Measurements from ENCODE around the gene IL20RB. TPM values are rescaled to one million over a fixed set of nuclear protein-coding genes. Genes with fewer than 3 reads are reported as not detected.
"Not testable (repeated sequence)": the region's sequence is repeated elsewhere in the genome, so short reads cannot be mapped to it uniquely, and the experiment has no call there.

Gene IL20RB
- total RNA-seq, 2 experiments from 2014 or later: 1.1 to 3.1 TPM

GRCh38 chr3:136962927-136963326 is 5.1 kb downstream of the IL20RB start:
- Histone ChIP-seq H3K79me2 (ENCODE audit: insufficient read depth, low read depth, low read length) (no peaks in the 10 kb centered on the region), H3K4me3 (ENCODE audit: low read depth, low read length, poor library complexity, severe bottlenecking) (no peak overlapping the region), H3K4me2 (ENCODE audit: low read length) (no peak overlapping the region), H3K9me2 (ENCODE audit: insufficient read depth, low read length) (no peaks in the 10 kb centered on the region), H3K9me3 (ENCODE audit: low read length) (no peaks in the 10 kb centered on the region), H4K20me1 (ENCODE audit: insufficient read depth, low read length) (no peaks in the 10 kb centered on the region), H2AFZ (ENCODE audit: low read length) (no peak overlapping the region), H3K36me3 (ENCODE audit: insufficient read depth, low read length) (no peaks in the 10 kb centered on the region), H3K27ac (ENCODE audit: low read depth, low read length, poor library complexity, severe bottlenecking) (no peak overlapping the region), H3K4me1 (ENCODE audit: insufficient read depth, low read length, poor library complexity, severe bottlenecking) (no peaks in the 10 kb centered on the region)
- no TSS peak for BruUV-seq (replicated peaks)
- TF ChIP-seq, protein P1, sequence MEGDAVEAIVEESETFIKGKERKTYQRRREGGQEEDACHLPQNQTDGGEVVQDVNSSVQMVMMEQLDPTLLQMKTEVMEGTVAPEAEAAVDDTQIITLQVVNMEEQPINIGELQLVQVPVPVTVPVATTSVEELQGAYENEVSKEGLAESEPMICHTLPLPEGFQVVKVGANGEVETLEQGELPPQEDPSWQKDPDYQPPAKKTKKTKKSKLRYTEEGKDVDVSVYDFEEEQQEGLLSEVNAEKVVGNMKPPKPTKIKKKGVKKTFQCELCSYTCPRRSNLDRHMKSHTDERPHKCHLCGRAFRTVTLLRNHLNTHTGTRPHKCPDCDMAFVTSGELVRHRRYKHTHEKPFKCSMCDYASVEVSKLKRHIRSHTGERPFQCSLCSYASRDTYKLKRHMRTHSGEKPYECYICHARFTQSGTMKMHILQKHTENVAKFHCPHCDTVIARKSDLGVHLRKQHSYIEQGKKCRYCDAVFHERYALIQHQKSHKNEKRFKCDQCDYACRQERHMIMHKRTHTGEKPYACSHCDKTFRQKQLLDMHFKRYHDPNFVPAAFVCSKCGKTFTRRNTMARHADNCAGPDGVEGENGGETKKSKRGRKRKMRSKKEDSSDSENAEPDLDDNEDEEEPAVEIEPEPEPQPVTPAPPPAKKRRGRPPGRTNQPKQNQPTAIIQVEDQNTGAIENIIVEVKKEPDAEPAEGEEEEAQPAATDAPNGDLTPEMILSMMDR (conservative IDR thresholded peaks at IDR 0.05; ENCODE audit: low read length): no peak
- TF ChIP-seq EZH2phosphoT487 (IDR thresholded peaks at IDR 0.05; ENCODE audit: borderline replicate concordance, low read depth, low read length): no peak
- intact Hi-C loops (cut with micrococcal nuclease; ENCODE audit: unreplicated experiment): no loop called here
- ChIA-PET POLR2A (interaction anchor here (0.7 kb wide), 1 partner anchor 21 kb away, joined by 3 read pairs; no protein-coding TSS in a partner anchor), CTCF (ENCODE audit: unreplicated experiment) (no interaction called here)
- DNase-seq (ENCODE audit: low spot score): no peak

DNA sequence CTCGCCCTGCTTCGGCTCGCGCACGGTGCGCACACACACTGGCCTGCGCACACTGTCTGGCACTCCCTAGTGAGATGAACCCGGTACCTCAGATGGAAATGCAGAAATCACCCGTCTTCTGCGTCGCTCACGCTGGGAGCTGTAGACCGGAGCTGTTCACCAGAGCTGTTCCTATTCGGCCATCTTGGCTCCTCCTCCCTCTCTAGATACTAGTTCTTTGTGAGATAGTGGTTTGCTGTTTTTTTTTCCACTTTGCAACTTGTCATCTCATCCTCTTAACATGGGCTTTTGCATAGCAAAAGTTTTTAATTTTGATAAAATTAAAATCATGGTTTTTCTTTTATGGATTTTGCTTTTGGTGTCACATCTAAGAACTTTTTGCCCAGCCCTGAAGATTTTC is 11.8 kb downstream of the IL20RB start:
- POLR2A ChIA-PET; H3K4me2 ChIP-seq (ENCODE audit: low read length); H2AFZ ChIP-seq (ENCODE audit: low read length); H3K4me1 ChIP-seq (ENCODE audit: insufficient read depth, low read length, poor library complexity, severe bottlenecking); DNase-seq (ENCODE audit: low spot score); intact Hi-C loops (cut with micrococcal nuclease; ENCODE audit: unreplicated experiment); H3K27ac ChIP-seq (ENCODE audit: low read depth, low read length, poor library complexity, severe bottlenecking); H3K9me3 ChIP-seq (ENCODE audit: low read length); H3K36me3 ChIP-seq (ENCODE audit: insufficient read depth, low read length); H3K4me3 ChIP-seq (ENCODE audit: low read depth, low read length, poor library complexity, severe bottlenecking); H3K79me2 ChIP-seq (ENCODE audit: insufficient read depth, low read depth, low read length); H3K9me2 ChIP-seq (ENCODE audit: insufficient read depth, low read length); CTCF ChIA-PET (ENCODE audit: unreplicated experiment); BruUV-seq (replicated peaks); H4K20me1 ChIP-seq (ENCODE audit: insufficient read depth, low read length): not testable (repeated sequence)

GRCh38 chr3:136973352-136973751 is 15.6 kb downstream of the IL20RB start:
- CTCF ChIA-PET (ENCODE audit: unreplicated experiment): no interaction called here
- H2AFZ ChIP-seq (ENCODE audit: low read length): no peak overlapping the region

More at GRCh38 chr3:136973352-136973751, 15.6 kb downstream of the IL20RB start:
- H4K20me1 ChIP-seq (ENCODE audit: insufficient read depth, low read length): no peaks in the 10 kb centered on the region
- H3K4me1 ChIP-seq (ENCODE audit: insufficient read depth, low read length, poor library complexity, severe bottlenecking): no peaks in the 10 kb centered on the region
- H3K4me3 ChIP-seq (ENCODE audit: low read depth, low read length, poor library complexity, severe bottlenecking): no peak overlapping the region
- no peak for DNase-seq (ENCODE audit: low spot score)
- no peak overlapping the region for H3K27ac ChIP-seq (ENCODE audit: low read depth, low read length, poor library complexity, severe bottlenecking)
- H3K36me3 ChIP-seq (ENCODE audit: insufficient read depth, low read length): no peaks in the 10 kb centered on the region
- TF ChIP-seq, protein P1 (conservative IDR thresholded peaks at IDR 0.05; ENCODE audit: low read length): no peak
- TF ChIP-seq EZH2phosphoT487 (IDR thresholded peaks at IDR 0.05; ENCODE audit: borderline replicate concordance, low read depth, low read length): no peak
- H3K9me3 ChIP-seq (ENCODE audit: low read length): no peaks in the 10 kb centered on the region
- no peaks in the 10 kb centered on the region for H3K79me2 ChIP-seq (ENCODE audit: insufficient read depth, low read depth, low read length)
- no peak overlapping the region for H3K4me2 ChIP-seq (ENCODE audit: low read length)
- POLR2A ChIA-PET: interaction anchor here (0.6 kb wide), 1 partner anchor 51 kb away, joined by 3 read pairs; no protein-coding TSS in a partner anchor
- no TSS peak for BruUV-seq (replicated peaks)
- H3K9me2 ChIP-seq (ENCODE audit: insufficient read depth, low read length): no peaks in the 10 kb centered on the region
- intact Hi-C loops (cut with micrococcal nuclease; ENCODE audit: unreplicated experiment): no loop called here

Measured in OCI-LY7 (cell line).